NCI-H2227 (cell line): ENCODE results near the gene KIAA1143.

Experiments used
- DNase-seq: peaks from one replicate; lab custom pipeline; 2025; ENCODE audit not compliant: unreplicated experiment; lab: John Stamatoyannopoulos, UW

The KIAA1143 gene

DNA sequence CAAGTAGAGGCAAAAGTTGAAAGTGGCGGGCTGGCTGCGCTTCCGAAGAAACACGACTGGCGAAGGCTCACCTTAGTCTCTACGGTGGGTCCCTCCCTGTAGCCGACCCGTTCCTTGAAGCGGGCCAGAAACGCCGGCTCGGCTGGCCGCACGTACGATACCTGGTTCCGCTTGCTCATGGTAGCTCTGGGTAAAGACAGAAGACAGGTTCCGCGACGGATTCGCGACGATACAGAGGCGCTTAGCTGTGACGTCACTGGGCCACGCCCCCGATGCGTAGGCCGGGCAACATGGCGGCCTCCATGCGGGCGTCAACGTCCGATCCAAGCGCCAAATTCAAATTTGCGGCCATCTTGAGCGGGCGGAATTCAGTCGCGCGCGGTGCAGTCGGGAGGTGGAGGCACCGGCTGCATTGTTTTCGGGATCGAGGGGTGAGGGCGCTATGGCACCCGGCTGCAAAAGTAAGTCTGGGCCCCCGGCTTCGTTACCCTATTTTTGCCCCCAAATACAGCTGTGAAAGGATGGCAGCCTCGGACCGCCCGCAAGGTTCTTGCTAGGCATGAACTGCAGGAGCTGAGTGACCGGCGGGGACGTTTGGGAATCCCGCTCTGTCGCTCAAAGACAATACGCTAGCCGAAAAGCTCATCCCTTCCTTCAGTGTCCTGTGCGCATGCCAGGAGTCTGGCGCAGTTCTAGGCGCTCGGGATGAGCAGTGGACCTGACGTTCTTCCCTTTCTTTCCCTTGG lies at the start of gene KIAA1143, which contains the start of gene KIF15:
KIAA1143 (minus strand) TSS at position 196 of the 746 bp plus-strand sequence; CDS start at position 179, 17 bp downstream.
KIF15 (plus strand) TSS at position 371 of the 746 bp plus-strand sequence; CDS start at position 443, 72 bp downstream.
- peak; percentile 96 for DNase-seq

DNA sequence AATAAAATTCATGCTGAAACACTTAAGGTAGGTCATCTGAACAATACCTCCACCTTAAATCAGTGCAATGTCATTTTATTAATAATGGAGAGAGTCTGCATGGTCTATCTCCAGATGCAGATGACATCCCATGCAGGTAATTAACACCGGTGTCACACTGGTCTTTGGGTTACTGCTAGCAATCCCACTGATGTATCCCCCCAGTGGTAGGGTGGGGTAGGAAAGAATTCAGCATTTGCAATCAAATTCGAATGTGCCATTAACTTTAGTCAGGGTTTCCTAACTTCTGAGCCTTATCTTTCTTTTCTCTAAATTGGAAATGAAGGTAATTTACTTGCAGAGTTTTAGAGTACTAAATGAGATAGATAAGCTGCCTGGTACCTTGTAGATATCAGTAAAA lies 44.5 kb upstream of the KIAA1143 start:
- DNase-seq, result no peak

DNA sequence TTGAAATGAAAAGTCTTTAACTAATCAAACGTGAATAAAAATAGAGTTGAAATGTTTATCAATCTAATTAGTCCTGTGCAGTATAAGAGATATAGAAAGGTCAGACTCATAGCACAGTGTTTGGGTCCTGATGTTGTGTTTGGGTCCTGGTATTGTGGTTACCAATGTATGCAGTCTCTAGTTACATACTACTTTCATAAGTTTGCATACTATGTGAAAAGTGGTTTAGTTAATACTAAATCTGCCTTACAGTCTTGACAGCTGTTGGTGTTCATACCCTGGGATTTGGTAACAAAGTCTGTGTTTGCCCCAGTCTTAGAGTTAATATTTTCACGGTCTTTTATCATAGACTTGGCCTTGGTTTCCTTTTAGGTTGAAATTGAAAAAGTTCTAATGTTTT lies 41.9 kb upstream of the KIAA1143 start:
- no peak for DNase-seq

GRCh38 chr3:44802011-44802410 lies 40.6 kb upstream of the KIAA1143 start:
- DNase-seq, result no peak

GRCh38 chr3:44795197-44795596 lies 33.8 kb upstream of the KIAA1143 start:
- no peak for DNase-seq

- DNase-seq, result no peak
Measured at GRCh38 chr3:44782891-44783290, 21.5 kb upstream of the KIAA1143 start.

GRCh38 chr3:44772099-44772442 lies 10.7 kb upstream of the KIAA1143 start:
- DNase-seq, result no peak

DNA sequence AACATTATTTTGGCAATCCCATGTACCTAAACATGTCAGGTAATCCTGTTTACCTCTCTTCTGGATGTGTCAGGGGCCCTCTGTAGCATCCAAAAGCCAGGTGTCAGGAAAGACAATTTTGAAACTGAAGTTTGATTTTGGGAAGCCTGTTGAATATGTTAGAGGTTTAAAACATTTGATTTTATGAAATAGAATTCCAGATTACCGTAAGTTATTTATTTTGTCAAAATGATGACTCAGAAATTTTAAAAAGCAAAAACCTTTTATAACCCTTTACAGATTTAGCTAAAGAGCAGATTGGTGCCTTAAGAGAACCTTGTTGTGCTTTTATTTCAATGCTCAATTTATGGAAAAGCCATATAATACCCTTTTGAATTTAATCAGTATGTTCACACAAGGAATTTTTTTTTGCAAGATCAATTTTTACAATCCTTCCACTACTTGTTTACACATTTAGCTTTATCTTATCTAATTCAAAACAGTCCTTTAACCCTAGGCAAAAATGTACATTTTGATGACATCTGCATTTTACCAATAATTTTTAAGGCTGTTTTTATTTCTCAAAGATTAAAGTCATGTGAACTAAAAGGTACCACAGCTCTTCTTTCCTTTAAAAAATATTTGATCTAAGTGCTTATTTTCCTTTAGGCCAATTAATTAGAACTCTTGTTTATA lies 10.1 kb upstream of the KIAA1143 start:
- DNase-seq, result no peak

DNA sequence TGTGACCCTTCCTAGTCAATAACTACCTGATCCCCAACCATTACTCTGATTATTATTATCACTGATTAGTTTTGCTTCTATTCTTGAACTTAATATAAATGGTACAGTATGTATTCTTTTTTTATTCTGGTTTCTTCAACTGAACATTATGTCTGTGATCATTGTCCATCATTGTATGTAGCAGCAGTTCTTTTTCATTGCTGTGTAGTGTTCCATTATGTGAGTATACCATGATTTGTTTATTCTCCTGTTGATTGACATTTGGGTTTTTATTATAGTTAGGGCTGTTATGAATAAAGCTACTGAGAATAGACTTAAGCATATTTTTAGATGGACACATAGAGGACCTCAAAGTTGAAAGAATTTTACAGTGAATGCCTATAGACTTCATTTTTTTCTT lies 2.8 kb upstream of the KIAA1143 start:
- no peak for DNase-seq

DNA sequence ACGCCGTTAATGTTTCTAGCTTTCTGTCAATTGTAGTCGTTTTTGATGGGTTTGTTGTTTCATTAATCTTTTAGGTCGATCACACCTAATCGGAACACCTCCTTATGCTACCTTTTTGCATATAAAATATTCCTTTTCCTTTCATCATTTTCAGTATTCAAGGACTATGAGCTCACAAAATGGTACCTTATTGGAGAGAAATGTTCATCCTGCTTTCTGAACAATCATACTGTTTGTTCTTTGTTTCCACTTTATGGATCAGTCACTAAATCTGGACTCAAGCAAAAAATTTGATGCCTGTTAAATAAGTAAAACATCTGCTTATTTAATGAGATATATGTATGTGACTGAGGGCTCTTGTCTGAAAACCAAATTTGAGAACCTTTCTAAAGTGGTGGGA lies 1.3 kb upstream of the KIAA1143 start:
- no peak for DNase-seq

DNA sequence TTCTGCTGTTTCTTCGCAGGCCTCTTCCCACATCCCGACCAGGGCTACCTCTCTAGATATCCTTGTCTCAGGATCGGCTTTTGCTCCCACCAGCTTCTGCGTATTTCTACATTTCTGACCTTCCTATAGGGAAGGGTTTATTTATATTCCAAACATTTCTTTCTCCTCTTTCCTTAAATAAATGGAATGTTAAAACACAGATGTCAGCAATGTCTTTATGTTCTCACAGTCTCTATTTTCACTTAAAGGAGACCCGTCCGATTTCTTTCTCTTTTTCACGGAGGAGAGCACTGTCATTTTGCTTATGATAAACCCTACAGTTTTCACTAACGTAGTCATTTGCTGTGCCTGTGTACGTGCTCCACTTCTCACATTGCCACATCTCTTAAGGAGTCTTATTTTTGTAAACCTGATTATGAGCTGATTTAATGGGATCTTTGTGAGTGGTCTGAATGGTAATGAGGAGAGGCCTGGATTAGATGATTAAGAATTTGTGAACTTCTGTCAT lies 805 bp upstream of the KIAA1143 start:
- DNase-seq, result peak; percentile 26

GRCh38 chr3:44761101-44761423 lies 357 bp downstream of the KIAA1143 start:
- DNase-seq, result no peak

GRCh38 chr3:44734646-44735168 lies 26.7 kb downstream of the KIAA1143 start:
- no peak for DNase-seq

- peak; percentile 92 for DNase-seq
Measured at GRCh38 chr3:44729384-44729910, 32.0 kb downstream of the KIAA1143 start, which contains the start of gene ZNF501. Gene ZNF501 (plus strand): TSS chr3:44729635. CDS start chr3:44734422, 4,787 bp downstream.

- DNase-seq, result no peak
Measured at GRCh38 chr3:44722103-44722401, 39.4 kb downstream of the KIAA1143 start.

DNA sequence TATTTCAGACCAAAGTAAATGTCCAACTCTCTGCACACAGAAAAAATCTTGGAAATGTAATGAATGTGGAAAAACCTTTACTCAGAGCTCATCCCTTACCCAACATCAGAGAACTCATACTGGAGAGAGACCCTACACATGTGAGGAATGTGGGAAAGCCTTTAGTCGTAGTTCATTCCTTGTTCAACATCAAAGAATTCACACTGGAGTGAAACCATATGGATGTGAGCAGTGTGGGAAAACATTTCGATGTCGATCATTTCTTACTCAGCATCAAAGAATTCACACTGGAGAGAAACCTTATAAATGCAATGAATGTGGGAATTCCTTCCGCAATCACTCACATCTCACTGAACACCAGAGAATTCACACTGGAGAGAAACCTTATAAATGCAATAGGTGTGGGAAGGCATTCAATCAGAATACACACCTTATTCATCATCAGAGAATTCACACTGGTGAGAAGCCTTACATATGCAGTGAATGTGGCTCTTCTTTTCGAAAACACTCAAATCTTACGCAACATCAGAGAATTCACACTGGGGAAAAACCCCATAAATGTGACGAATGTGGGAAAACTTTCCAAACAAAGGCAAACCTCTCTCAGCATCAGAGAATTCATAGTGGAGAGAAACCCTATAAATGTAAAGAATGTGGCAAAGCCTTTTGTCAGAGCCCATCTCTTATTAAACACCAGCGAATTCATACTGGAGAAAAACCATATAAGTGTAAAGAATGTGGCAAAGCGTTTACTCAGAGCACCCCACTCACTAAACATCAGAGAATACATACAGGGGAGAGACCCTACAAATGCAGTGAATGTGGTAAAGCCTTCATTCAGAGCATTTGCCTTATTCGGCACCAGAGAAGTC lies 40.0 kb downstream of the KIAA1143 start:
- no peak for DNase-seq

DNA sequence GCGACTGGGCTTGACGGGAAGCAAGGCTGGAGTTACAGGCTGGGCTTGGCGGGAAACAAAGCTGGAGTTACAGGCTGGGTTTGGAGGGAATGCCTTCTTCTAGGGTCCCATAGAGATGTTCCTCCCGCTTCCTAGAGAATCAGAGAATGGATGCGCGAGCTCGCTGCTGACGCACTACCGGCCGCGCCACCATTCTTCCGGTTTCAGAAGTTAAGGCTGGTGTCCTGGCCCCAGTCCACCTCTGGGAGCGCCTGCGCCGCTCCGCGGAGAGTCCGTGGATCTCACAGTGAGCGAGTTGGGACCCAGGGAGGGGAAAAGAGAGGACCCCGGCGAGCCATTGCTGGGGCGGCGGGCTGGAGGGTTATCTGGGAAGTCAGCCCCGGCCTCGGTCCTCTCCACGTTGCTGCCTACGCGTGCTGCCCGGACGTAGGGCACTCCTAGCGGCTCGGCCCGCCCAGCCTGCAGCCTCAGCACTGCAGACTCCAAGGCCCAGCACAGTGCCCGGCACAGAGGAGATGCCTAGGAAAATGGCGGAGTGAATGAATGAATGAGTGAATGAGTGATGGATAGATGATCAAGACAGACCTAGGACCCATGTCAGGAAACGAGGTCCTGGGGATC lies 48.9 kb downstream of the KIAA1143 start, which contains the start of gene ZNF502:
ZNF502 (plus strand) TSS at position 206 of the 621 bp plus-strand sequence. CDS start 7,602 bp downstream, outside the sequence.
- peak; percentile 90 for DNase-seq
